Fibroblast of gingiva (primary cell): ENCODE measurements around the gene TRIL.

Experiments used
- DNase-seq: peaks from one replicate; pipeline ENCODE4 v3.0.0-alpha.2; 2011; ENCODE audit warnings: low read depth

TRIL gene

GRCh38 chr7:28983396-28984190 lies 25.5 kb upstream of the TRIL start:
- no peak for DNase-seq

DNA sequence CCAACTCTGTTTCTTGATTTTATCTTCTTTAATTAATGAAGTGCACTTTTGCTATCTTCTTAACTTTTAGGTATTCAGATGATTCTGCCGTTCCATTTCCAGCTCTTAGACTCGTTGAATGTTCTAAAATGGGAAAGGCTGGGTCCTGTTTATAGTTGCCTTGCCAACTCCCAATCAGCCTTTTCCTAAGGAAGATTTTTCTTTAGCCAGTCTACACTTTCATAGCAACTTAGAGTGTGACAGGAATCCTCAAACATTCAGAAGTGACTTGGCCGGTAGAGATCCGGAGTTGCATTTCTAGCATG lies 23.0 kb upstream of the TRIL start:
- no peak for DNase-seq

DNA sequence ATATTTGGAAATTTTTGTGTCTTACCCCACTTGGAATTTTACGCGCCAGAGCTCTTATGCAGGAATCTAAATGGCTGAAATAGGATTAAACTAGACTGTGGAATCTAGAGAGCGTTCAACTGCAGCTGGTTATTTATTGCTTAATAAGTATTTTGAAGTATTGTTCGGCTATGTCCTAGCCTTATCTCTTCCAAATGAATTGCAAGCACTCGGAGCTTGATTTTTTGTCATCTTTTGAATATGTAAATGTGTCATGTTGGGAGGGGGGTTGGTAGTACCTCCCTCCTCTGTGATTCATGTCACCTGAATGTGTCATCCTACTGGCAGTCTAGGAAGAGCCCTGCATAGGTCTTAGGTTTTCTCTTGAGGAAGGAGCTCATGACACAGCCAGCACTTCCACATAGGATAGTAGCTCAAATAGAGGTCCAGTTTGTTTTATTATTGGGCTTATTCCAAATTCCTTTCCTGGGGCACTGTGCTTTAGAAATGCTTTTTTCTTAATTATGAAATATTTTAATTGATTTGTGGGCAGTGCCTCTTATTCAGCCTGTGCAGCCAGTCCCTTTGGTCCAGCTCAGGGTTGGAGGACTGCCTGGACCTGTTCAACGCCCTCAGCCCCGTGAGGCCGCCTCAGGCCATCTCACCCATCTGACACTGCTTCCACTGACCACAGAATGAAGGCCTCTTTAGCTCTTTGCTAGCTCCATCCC lies 22.5 kb upstream of the TRIL start:
- no peak for DNase-seq

DNA sequence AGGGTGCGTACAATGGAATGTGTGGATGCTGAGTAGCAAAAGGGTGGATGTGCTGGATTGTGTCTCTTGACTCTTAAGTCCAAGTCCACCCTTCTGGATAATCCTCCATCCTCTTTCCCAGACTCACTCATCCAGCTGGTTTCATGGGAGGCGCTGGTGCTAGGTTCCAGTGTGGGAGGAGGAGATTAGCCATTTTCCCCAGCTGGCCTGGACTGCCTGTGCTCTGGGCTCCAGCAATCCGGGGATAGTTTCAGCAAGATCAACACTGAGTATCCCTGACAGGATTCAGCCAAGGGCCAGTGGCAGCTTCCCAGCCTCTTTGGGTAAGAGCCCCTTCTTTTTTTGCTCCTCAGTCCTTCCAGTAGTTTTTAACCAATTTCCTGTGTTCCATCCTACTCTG lies 21.6 kb upstream of the TRIL start:
- no peak for DNase-seq

DNA sequence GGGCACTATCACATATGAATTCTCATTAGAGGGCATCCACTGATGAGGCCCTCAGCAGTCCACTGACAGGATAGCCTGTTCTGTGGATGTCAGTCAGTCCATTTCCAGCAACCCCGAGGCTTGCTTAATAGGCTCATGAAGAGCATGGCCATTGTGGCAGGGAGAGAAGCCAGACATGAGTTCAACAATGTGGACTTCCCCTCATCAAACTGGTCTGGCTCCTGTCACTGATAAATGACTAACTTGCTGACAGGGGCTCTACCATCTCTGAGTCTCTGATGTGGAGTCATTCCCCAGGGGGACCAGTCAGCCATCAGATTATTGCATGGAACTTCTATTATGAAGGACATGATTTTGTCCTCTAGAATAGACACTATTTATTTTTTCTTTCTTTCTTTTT lies 19.8 kb upstream of the TRIL start:
- no peak for DNase-seq

- DNase-seq, result peak; percentile 33
These were observed 17.9 kb upstream of the TRIL start for GRCh38 chr7:28976022-28976421.

DNA sequence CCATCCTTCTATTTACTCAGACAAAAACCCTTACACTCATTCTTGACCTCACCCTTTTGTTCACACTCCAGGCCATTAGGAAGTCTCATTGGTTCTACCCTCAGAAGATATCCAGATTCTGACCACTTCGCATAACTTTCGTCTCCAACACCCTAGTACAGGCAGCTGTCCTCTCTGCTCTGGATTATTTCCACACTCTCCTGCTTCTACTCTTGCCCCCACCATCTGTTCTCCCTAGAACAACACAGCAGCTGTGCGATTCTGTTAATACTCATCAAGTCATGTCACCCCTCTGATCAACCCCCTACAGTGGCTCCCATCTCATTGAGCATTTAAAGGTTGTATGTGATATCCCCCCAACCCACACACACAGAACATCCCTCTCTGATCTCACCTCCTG lies 15.5 kb upstream of the TRIL start:
- no peak for DNase-seq

GRCh38 chr7:28964056-28964455 lies 5.9 kb upstream of the TRIL start:
- no peak for DNase-seq

DNA sequence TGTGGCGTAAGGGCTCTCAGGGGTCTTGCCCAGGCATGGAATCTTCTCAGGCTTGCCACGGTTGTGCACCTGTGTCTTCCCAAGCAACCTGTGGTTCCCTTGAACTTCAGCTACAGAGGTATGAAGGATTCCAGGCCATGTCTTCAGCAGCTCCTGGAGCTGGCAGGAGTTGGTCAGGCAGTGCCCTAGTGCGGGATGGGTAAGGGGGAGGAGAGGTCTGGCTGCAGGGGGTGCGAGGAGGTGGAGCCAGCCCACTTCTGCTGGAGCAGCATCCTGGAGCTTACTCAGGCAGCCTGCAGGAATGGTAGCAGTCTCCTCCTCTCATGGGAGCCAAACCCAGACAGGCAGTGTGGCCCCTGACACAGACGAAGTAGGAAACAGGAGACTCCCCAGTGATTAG lies 3.8 kb upstream of the TRIL start:
- no peak for DNase-seq

DNA sequence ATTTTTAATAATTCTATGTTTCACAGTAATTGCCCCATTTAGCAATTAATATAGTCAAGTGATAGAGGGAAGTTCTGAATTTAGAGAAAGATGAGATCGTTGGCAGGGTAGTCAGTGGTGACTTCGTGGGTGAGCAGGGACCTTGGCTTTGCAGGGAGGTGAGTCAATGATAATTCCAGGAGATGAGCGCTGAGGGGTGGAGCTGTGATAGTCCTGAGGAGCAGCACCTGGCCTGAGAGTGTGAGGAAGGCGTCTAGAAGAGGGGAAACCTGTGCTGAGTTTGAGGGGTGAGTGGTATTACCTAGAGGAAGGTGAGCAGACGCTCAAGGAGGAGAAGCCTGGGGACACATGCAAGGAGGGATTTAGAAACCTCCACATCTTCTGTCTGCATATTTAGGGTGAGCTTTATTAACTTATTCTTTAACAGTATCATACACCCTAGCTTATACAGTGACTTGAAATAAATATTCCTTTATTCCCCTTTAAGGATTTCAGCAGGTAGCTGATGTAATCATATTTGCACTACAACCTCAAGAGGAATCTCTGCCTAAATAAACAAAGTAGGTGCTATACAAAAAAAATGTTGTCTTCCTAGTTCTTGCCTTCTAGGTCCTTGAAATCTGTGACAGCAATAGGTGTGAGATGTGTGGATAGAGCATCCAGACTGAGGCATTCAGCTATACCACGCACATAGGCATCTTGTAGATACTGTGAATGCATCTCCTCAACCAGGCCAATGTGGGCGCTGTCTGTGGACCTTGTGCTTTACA lies 2.1 kb upstream of the TRIL start:
- DNase-seq, result no peak

DNA sequence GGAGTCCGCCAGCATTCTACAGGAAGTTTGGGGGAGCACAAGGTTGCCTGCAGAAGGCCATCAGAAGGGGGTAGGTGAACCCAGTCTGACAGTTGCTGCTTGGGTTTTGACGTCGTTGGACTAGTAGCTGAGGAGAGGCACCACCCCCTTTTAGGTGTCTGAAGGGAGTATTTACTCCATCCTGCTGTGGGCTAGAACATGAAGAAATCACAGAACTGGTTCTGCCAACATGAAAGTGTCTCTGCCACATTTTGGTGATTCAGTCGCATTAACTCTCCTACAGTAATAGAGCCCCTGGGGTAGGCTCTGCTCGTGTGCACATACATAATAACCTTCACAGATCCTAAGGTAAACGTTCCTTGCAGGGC lies 834 bp upstream of the TRIL start:
- no peak for DNase-seq

DNA sequence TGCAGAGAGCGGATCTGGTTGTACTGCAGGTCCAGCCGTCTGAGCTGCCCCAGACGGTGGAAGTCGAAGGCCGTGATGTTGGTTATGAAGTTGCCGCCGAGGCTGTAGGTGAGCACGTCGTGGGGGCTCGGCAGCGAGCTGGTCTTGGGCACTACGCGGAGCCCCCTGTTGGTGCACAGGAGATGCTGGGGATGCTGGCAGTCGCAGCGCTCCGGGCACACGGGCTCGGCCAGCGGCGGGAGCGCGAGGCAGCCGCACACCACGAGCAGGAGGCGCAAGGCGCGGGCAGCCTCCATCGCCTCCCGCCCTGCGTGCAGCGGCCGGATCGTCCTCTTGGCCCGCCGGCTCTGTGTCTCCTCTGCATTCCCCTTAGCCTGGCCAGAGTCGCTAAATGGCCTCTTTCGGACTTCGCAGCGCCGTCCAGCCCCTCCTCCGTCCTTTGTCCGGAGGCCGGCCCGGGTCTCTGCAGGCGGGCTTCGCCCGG lies 337 bp downstream of the TRIL start:
- DNase-seq, result no peak

DNA sequence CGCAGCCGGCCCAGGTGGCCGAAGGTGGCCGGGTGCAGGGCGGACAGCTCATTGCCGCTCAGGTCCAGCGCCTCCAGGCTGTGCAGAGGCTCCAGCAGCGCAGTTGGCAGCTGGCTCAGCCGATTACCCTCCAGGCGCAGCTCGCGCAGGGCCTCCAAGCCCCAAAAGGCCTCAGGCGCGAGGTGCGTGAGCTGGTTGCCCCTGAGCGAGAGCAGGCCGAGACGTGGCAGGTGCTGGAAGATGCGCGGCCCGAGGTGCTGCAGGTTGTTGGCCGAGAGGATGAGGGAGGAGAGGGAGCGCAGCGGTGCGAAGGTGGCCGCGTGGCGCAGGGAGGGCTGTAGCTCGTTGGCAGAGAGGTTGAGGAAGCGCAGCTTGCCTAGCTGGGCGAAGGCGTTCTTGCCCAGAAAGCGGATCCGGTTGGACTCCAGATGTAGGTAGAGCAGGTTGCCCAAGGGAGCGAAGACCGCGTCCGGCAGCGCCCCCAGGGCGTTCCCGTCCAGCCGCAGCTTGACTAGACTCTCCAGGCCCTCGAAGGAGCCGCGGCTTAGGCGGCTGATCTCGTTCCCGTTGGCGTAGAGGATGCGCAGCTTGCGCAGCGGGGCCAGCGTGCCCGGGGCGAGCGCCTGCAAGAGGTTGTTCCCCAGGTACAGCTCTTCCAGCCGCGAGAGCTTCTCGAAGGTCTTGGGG lies 923 bp downstream of the TRIL start:
- no peak for DNase-seq

GRCh38 chr7:28956608-28957063 lies 1.5 kb downstream of the TRIL start:
- no peak for DNase-seq

DNA sequence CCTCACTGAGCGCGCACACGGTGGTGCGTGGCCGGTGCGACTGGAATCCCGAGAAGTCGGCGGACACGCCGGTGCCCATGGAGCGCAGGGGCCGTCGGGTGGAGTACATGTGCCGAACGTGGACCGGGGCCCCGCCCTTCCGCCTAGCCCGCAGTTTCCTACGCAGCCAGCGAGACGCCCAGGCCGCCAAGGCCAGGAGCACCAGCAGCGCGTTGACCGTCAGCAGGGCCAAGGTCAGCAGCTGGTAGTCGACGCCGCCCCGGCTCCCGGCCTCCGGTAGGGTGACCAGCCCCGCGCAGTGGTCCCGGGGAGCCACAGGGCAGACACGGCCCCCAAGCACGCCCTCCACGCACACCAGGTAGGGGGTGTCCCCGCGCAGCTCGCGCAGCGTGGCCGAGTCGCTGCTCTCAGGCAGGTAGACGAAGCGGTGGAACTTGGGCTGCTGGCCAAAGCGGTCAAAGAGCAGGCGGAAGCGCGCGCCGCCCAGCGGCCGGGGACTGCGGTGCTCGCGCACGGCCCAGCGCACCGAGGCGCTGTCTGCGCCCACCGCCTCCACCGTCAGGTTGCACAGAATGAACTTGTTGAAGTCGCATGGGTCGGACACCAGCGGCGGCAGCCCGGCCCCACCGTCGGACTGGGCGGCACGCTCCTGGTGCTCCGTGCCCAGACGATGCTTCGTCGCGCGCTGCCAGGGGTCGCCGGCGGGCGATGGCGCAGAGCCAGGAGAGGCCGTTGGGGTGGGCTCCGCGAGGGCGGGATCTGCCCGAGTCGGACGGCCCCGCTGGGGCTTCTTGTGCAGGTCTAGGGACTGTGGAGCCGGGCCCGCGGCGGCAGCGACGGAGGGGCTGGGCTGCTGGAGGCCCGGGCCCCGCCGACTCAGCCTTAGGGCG lies 2.2 kb downstream of the TRIL start:
- DNase-seq, result no peak

GRCh38 chr7:28955356-28955717 lies 2.8 kb downstream of the TRIL start:
- no peak for DNase-seq

DNA sequence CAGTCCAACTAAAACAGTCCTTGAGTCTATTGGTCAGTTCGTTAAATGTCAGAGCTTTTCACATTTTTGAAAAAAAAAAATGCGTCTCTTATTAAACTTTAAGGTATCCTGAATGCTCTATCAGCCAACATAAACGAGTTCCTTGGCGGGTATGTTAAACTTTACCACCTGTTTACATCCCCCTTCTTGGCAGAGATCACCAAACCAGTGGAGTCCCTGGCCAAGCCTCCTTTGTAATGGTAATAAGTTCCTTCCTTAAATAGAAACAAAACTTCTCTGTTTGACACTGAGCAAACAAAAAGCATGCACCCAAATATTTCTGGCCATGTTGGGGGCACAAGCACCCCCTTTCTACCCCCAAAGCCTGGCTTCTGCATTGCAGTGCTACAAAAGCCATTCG lies 3.2 kb downstream of the TRIL start:
- DNase-seq, result no peak

GRCh38 chr7:28954471-28954870 lies 3.7 kb downstream of the TRIL start:
- no peak for DNase-seq

GRCh38 chr7:28953633-28954032 lies 4.5 kb downstream of the TRIL start:
- DNase-seq, result no peak

GRCh38 chr7:28942168-28942567 lies 16.0 kb downstream of the TRIL start:
- DNase-seq, result no peak

GRCh38 chr7:28941633-28942032 lies 16.5 kb downstream of the TRIL start:
- no peak for DNase-seq
